ENCODE results near the gene HARBI1.

The HARBI1 gene

GRCh38 chr11:46615756-46616155 is 1.3 kb downstream of the HARBI1 start:
- no peak for TF ChIP-seq RARB (CRISPR knock-in tag; IDR thresholded peaks at IDR 0.05)
- TF ChIP-seq SNAI2 (CRISPR knock-in tag; IDR thresholded peaks at IDR 0.05): no peak
- TF ChIP-seq ISL1 (CRISPR knock-in tag; IDR thresholded peaks at IDR 0.05): no peak
- no peak for TF ChIP-seq GLIS3 (CRISPR knock-in tag; IDR thresholded peaks at IDR 0.05)
- TF ChIP-seq TOX (CRISPR knock-in tag; IDR thresholded peaks at IDR 0.05; ENCODE audit: borderline replicate concordance): no peak
- TF ChIP-seq TCF4 (CRISPR knock-in tag; IDR thresholded peaks at IDR 0.05; ENCODE audit: borderline replicate concordance): no peak
- no peak for TF ChIP-seq OSR1 (CRISPR knock-in tag; IDR thresholded peaks at IDR 0.05)
- TF ChIP-seq, protein P1, sequence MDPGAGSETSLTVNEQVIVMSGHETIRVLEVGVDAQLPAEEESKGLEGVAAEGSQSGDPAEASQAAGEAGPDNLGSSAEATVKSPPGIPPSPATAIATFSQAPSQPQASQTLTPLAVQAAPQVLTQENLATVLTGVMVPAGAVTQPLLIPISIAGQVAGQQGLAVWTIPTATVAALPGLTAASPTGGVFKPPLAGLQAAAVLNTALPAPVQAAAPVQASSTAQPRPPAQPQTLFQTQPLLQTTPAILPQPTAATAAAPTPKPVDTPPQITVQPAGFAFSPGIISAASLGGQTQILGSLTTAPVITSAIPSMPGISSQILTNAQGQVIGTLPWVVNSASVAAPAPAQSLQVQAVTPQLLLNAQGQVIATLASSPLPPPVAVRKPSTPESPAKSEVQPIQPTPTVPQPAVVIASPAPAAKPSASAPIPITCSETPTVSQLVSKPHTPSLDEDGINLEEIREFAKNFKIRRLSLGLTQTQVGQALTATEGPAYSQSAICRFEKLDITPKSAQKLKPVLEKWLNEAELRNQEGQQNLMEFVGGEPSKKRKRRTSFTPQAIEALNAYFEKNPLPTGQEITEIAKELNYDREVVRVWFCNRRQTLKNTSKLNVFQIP (CRISPR knock-in tag; IDR thresholded peaks at IDR 0.05; ENCODE audit: borderline replicate concordance, low read depth): no peak
- no peak for TF ChIP-seq ZC3H10 (CRISPR knock-in tag; IDR thresholded peaks at IDR 0.05)
- TF ChIP-seq, protein P2, sequence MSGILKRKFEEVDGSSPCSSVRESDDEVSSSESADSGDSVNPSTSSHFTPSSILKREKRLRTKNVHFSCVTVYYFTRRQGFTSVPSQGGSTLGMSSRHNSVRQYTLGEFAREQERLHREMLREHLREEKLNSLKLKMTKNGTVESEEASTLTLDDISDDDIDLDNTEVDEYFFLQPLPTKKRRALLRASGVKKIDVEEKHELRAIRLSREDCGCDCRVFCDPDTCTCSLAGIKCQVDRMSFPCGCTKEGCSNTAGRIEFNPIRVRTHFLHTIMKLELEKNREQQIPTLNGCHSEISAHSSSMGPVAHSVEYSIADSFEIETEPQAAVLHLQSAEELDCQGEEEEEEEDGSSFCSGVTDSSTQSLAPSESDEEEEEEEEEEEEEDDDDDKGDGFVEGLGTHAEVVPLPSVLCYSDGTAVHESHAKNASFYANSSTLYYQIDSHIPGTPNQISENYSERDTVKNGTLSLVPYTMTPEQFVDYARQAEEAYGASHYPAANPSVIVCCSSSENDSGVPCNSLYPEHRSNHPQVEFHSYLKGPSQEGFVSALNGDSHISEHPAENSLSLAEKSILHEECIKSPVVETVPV (CRISPR knock-in tag; IDR thresholded peaks at IDR 0.05): no peak
- no peak for ATAC-seq

DNA sequence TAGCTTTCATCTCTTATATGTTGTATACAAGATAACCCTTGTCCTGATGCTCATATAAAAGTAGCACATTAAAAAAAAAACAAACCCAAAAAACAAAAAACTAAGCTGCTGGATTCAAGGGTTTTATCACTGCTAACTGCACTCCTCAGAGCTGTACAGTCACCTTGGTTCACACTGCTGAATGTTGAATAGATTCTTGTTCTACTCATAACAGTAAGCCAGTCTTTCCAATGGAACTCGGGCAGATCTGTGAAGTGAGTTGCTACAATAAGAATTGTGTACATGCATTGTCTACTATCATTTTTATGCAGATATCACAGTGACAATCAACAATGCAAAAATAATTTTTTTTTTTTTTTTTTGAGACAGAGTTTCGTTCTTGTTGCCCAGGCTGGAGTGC is 4.7 kb downstream of the HARBI1 start:
- ATAC-seq: no peak
- TF ChIP-seq TOX (CRISPR knock-in tag; IDR thresholded peaks at IDR 0.05; ENCODE audit: borderline replicate concordance) (no peak), ZFP30 (CRISPR knock-in tag; IDR thresholded peaks at IDR 0.05) (no peak), ISL1 (CRISPR knock-in tag; IDR thresholded peaks at IDR 0.05) (no peak), ARNTL (CRISPR knock-in tag; IDR thresholded peaks at IDR 0.05; ENCODE audit: borderline replicate concordance, low read depth) (no peak), ESRRG (CRISPR knock-in tag; IDR thresholded peaks at IDR 0.05) (no peak), ZNF565 (CRISPR knock-in tag; conservative IDR thresholded peaks at IDR 0.05; ENCODE audit: low read depth) (no peak), PPARA (CRISPR knock-in tag; IDR thresholded peaks at IDR 0.05; ENCODE audit: borderline replicate concordance) (no peak), ZFP3 (CRISPR knock-in tag; IDR thresholded peaks at IDR 0.05) (no peak), SNAI2 (CRISPR knock-in tag; IDR thresholded peaks at IDR 0.05) (no peak), ZNF8 (CRISPR knock-in tag; IDR thresholded peaks at IDR 0.05) (no peak), CSDC2 (CRISPR knock-in tag; IDR thresholded peaks at IDR 0.05) (no peak), RARB (CRISPR knock-in tag; IDR thresholded peaks at IDR 0.05) (no peak), CREB5 (CRISPR knock-in tag; IDR thresholded peaks at IDR 0.05; ENCODE audit: low read depth) (no peak), ZC3H10 (CRISPR knock-in tag; IDR thresholded peaks at IDR 0.05) (no peak), OSR1 (CRISPR knock-in tag; IDR thresholded peaks at IDR 0.05) (no peak), BACH2 (CRISPR knock-in tag; IDR thresholded peaks at IDR 0.05; ENCODE audit: borderline replicate concordance) (no peak)
- TF ChIP-seq, protein P3, sequence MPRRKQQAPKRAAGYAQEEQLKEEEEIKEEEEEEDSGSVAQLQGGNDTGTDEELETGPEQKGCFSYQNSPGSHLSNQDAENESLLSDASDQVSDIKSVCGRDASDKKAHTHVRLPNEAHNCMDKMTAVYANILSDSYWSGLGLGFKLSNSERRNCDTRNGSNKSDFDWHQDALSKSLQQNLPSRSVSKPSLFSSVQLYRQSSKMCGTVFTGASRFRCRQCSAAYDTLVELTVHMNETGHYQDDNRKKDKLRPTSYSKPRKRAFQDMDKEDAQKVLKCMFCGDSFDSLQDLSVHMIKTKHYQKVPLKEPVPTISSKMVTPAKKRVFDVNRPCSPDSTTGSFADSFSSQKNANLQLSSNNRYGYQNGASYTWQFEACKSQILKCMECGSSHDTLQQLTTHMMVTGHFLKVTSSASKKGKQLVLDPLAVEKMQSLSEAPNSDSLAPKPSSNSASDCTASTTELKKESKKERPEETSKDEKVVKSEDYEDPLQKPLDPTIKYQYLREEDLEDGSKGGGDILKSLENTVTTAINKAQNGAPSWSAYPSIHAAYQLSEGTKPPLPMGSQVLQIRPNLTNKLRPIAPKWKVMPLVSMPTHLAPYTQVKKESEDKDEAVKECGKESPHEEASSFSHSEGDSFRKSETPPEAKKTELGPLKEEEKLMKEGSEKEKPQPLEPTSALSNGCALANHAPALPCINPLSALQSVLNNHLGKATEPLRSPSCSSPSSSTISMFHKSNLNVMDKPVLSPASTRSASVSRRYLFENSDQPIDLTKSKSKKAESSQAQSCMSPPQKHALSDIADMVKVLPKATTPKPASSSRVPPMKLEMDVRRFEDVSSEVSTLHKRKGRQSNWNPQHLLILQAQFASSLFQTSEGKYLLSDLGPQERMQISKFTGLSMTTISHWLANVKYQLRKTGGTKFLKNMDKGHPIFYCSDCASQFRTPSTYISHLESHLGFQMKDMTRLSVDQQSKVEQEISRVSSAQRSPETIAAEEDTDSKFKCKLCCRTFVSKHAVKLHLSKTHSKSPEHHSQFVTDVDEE (CRISPR knock-in tag; IDR thresholded peaks at IDR 0.05): no peak
- TF ChIP-seq, protein P2 (CRISPR knock-in tag; IDR thresholded peaks at IDR 0.05): no peak
- TF ChIP-seq, protein P1 (CRISPR knock-in tag; IDR thresholded peaks at IDR 0.05; ENCODE audit: borderline replicate concordance, low read depth): no peak

All from SK-N-SH treated with all-trans-retinoic acid at 6 μM for 48 hours (cell line).